Kidney (tissue), 14 donors: ENCODE measurements around the gene NETO1. TPM values are rescaled to one million over a fixed set of nuclear protein-coding genes. Genes with fewer than 3 reads are reported as not detected.

Experiments used
- DNase-seq, 5 donors: peaks; one replicate each; pipeline ENCODE4 v3.0.0-alpha.2; 2013 to 2020
- FAIRE-seq: peaks from 2 replicates; lab custom pipeline; 2012; peaks lifted over from hg19 to GRCh38; lab: Jason Lieb, UNC
- H3K27ac ChIP-seq, 2 donors: one replicate each; pipeline ENCODE4 v1.7.0; 2013; ENCODE audit warnings: low read depth in 2 of 2, low read length in 2 of 2, inconsistent platforms in 1 of 2
- H3K27me3 ChIP-seq: one replicate; pipeline ENCODE4 v1.7.1; 2013; ENCODE audit warnings: low read length, inconsistent platforms; ENCODE audit not compliant: control insufficient read depth, insufficient read depth
- H3K36me3 ChIP-seq, 3 donors: one replicate each; pipeline versions ENCODE4 v1.7.0 to v1.7.1; 2013; ENCODE audit warnings: low read length in 3 of 3, control low read depth in 1 of 3, inconsistent platforms in 1 of 3; ENCODE audit not compliant: insufficient read depth in 3 of 3, control insufficient read depth in 2 of 3
- H3K4me1 ChIP-seq, 3 donors: one replicate each; pipeline versions ENCODE4 v1.7.0 to v1.7.1; 2013; ENCODE audit warnings: low read length in 3 of 3, inconsistent platforms in 1 of 3, low read depth in 1 of 3; ENCODE audit not compliant: control insufficient read depth in 2 of 3, insufficient read depth in 2 of 3
- H3K4me3 ChIP-seq, 3 donors: one replicate each; pipeline versions ENCODE4 v1.7.0 to v1.8.1; 2013; ENCODE audit warnings: low read length in 3 of 3, control low read depth in 1 of 3, inconsistent platforms in 1 of 3
- H3K9ac ChIP-seq, 3 donors: one replicate each; pipeline versions ENCODE4 v1.7.0 to v1.7.1; 2013; ENCODE audit warnings: low read length in 3 of 3, control low read depth in 1 of 3, inconsistent platforms in 1 of 3
- H3K9me3 ChIP-seq, 3 donors: one replicate each; pipeline versions ENCODE4 v1.7.0 to v1.7.1; 2013; ENCODE audit warnings: low read length in 3 of 3, control low read depth in 1 of 3, inconsistent platforms in 1 of 3; ENCODE audit not compliant: control insufficient read depth in 2 of 3, insufficient read depth in 1 of 3
- CTCF ChIP-seq: IDR thresholded peaks from 3 replicates; pipeline ENCODE4 v1.5.1; 2012; ENCODE audit warnings: mild to moderate bottlenecking, moderate library complexity, borderline replicate concordance; ENCODE audit not compliant: insufficient read depth; ENCODE audit errors: extremely low read depth
- intact Hi-C: fragments of 100-400 bp; cut with DNase I; formaldehyde crosslinking; loops from one replicate; pipeline ENCODE4 v1.11.1; 2022
- polyA plus RNA-seq: library from polyadenylated mRNA; stranded (reverse); fragments of 350-450 nt; fragmentation: Illumina TruSeq; extraction: RNeasy Lipid Tissue Mini Kit (QIAGEN cat#74804); gene quantifications from one replicate; pipeline ENCODE4 v1.2.3, GENCODE V29; 2014; ENCODE audit warnings: low read depth, low replicate concordance; ENCODE audit not compliant: insufficient read depth
- total RNA-seq: library from RNA; stranded (reverse); fragmentation: NEBNext Ultra II Directional; extraction: Animal tissue kit (Norgen Biotek cat#: 25700); gene quantifications from one replicate; pipeline ENCODE4 v1.2.1, GENCODE V29; 2021
- donor health status: control.
- donor health status: control.
- donor health status: control.
- donor health status: control.
- donor health status: control.
- donor health status: DM: yes; HTN: yes; CAD: no.
- donor health status: Normal renal cell carcinoma (clear cell type).

NETO1 gene
- total and polyA plus RNA-seq, 2 donors from 2014 or later = 1.6 TPM; not detected in 1

- DNase-seq (no peak), FAIRE-seq (no peak)
- no peaks in the 10 kb centered on the region for H3K36me3 ChIP-seq
- H3K27ac ChIP-seq = no peak overlapping the region
- H3K4me1 ChIP-seq = no peaks in the 10 kb centered on the region
- H3K27me3 ChIP-seq = no peaks in the 10 kb centered on the region
- H3K9ac ChIP-seq = no peak overlapping the region
- TF ChIP-seq CTCF = no peak
- intact Hi-C loops = no loop called here
- H3K9me3 ChIP-seq = no peaks in the 10 kb centered on the region
- no peak overlapping the region for H3K4me3 ChIP-seq
These were observed 92.9 kb downstream of the NETO1 start for GRCh38 chr18:72774914-72775313.

- DNase-seq (no peak), FAIRE-seq (no peak)
- TF ChIP-seq CTCF = no peak
- Histone ChIP-seq H3K4me3 (no peak overlapping the region), H3K9ac (no peak overlapping the region), H3K4me1 (no peaks in the 10 kb centered on the region), H3K9me3 (no peaks in the 10 kb centered on the region), H3K27me3 (no peaks in the 10 kb centered on the region), H3K36me3 (no peaks in the 10 kb centered on the region), H3K27ac (no peak overlapping the region)
- intact Hi-C loops = no loop called here
These were observed 94.9 kb downstream of the NETO1 start for GRCh38 chr18:72772916-72773315.

- TF ChIP-seq CTCF = no peak
- Histone ChIP-seq H3K4me3 (no peak overlapping the region), H3K9ac (no peak overlapping the region), H3K36me3 (no peaks in the 10 kb centered on the region), H3K4me1 (no peaks in the 10 kb centered on the region), H3K27ac (no peak overlapping the region), H3K9me3 (no peaks in the 10 kb centered on the region), H3K27me3 (no peaks in the 10 kb centered on the region)
- intact Hi-C loops = no loop called here
- DNase-seq = no peak
- no peak for FAIRE-seq
These were observed 99.0 kb downstream of the NETO1 start for GRCh38 chr18:72768681-72769229.
